Panc1 (cell line): Measurements from ENCODE around the gene LITAF. TPM values are rescaled to one million over a fixed set of nuclear protein-coding genes. Genes with fewer than 3 reads are reported as not detected.

ENCODE experiments used
- ATAC-seq: fragments of 200-7000 bp; cut with Tn5 transposase; 2 replicates; pipeline ENCODE4 v1.9.1; 2020; ENCODE audit warnings: mild to moderate bottlenecking, moderate library complexity
- BruUV-seq: library from RNA; stranded (reverse); fragments of 400-500 nt; replicated peaks from 2 replicates; lab custom pipeline; 2021; lab: Mats Ljungman, UMichigan
- CTCF ChIA-PET: fragments of 300-600 bp; sonication (Branson Sonifier 250); formaldehyde crosslinking; loops from one replicate; lab custom pipeline; 2022; ENCODE audit warnings: antibody characterized with exemption; lab: Charles Lee
- POLR2A ChIA-PET: fragments of 300-600 bp; sonication (Branson Sonifier 250); formaldehyde crosslinking; loops from one replicate; lab custom pipeline; 2022; ENCODE audit warnings: antibody characterized with exemption; lab: Charles Lee
- DNase-seq: peaks from one replicate; pipeline ENCODE4 v3.0.0-alpha.2; 2010; ENCODE audit warnings: low read depth, low spot score
- H3K27ac ChIP-seq: 2 replicates; pipeline ENCODE4 v1.5.1; 2011; ENCODE audit warnings: mild to moderate bottlenecking, low read length, inconsistent platforms
- H3K27me3 ChIP-seq: fragments of 200-500 bp; sonication (Bioruptor generic); 2 replicates; pipeline ENCODE4 v1.6.0; 2014; ENCODE audit warnings: low read length, inconsistent platforms; ENCODE audit not compliant: control insufficient read depth, insufficient read depth
- H3K36me3 ChIP-seq: fragments of 200-500 bp; sonication (Bioruptor generic); 2 replicates; pipeline ENCODE4 v1.5.1; 2014; ENCODE audit warnings: inconsistent platforms, mild to moderate bottlenecking, low read length, moderate library complexity; ENCODE audit not compliant: control insufficient read depth, insufficient read depth
- H3K4me1 ChIP-seq: 2 replicates; pipeline ENCODE4 v1.5.1; 2011; ENCODE audit warnings: inconsistent platforms, mild to moderate bottlenecking, low read length, moderate library complexity; ENCODE audit not compliant: control insufficient read depth, insufficient read depth
- H3K4me3 ChIP-seq, 2 experiments: 2 replicates each; pipeline ENCODE4 v1.5.1; 2011 to 2012; ENCODE audit warnings: low read depth in 2 of 2, low read length in 2 of 2, mild to moderate bottlenecking in 2 of 2, inconsistent platforms in 1 of 2, moderate library complexity in 1 of 2
- H3K9me3 ChIP-seq: fragments of 200-500 bp; sonication (Bioruptor generic); 2 replicates; pipeline ENCODE4 v1.5.1; 2014; ENCODE audit warnings: low read depth, mild to moderate bottlenecking, inconsistent platforms, low read length, moderate library complexity; ENCODE audit not compliant: control insufficient read depth, insufficient read depth
- CTCF ChIP-seq: fragments of 450-650 bp; IDR thresholded peaks from 2 replicates; pipeline ENCODE4 v1.5.1; 2017; ENCODE audit warnings: mild to moderate bottlenecking
- POLR2AphosphoS5 ChIP-seq: IDR thresholded peaks from 2 replicates; pipeline ENCODE4 v1.6.1; 2012; ENCODE audit warnings: mild to moderate bottlenecking, low read depth, low read length, moderate library complexity
- REST ChIP-seq, 2 experiments: IDR thresholded peaks; 2 replicates each; pipeline ENCODE4 v1.6.1; 2011 to 2012; ENCODE audit warnings: low read depth in 2 of 2, control low read depth in 1 of 2, low read length in 1 of 2, mild to moderate bottlenecking in 1 of 2, moderate library complexity in 1 of 2; ENCODE audit not compliant: insufficient read depth in 1 of 2
- SIN3A ChIP-seq: IDR thresholded peaks from 2 replicates; pipeline ENCODE4 v1.6.1; 2012; ENCODE audit warnings: low read depth, mild to moderate bottlenecking, low read length, moderate library complexity, borderline replicate concordance; ENCODE audit not compliant: insufficient read depth
- TCF7L2 ChIP-seq: IDR thresholded peaks from 2 replicates; pipeline ENCODE4 v1.6.1; 2011; ENCODE audit warnings: mild to moderate bottlenecking, low read depth, low read length, inconsistent platforms
- in situ Hi-C: cut with HindIII; loops from 2 replicates; pipeline ENCODE4 v1.10.0; 2016; ENCODE audit warnings: low sequenced_read_pairs, low pct_unique_long_range_greater_than_20kb
- intact Hi-C: fragments of 100-400 bp; cut with micrococcal nuclease; formaldehyde crosslinking; loops from one replicate; pipeline ENCODE4 v1.10.0; 2022; ENCODE audit not compliant: unreplicated experiment
- total RNA-seq: library from RNA; stranded (reverse); gene quantifications from one replicate; pipeline ENCODE4 v1.2.1, GENCODE V29; 2021; ENCODE audit not compliant: unreplicated experiment

LITAF gene
- total RNA-seq, 1 experiment from 2014 or later = 85.2 TPM

- ATAC-seq (no peak), DNase-seq (no peak)
- CTCF ChIA-PET = no interaction called here
- Histone ChIP-seq H3K4me3 (no peak overlapping the region), H3K9me3 (no peaks in the 10 kb centered on the region), H3K36me3 (no peaks in the 10 kb centered on the region), H3K27ac (no peak overlapping the region), H3K4me1 (no peaks in the 10 kb centered on the region), H3K27me3 (no peaks in the 10 kb centered on the region)
- POLR2A ChIA-PET = no interaction called here
- no TSS peak for BruUV-seq
- in situ Hi-C loops (no loop called here), intact Hi-C loops (no loop called here)
- no peak for TF ChIP-seq REST (IDR thresholded peaks at IDR 0.05; ENCODE audit: insufficient read depth in 1 of 2, low read depth in 2 of 2, low read length in 1 of 2)
- no peak for TF ChIP-seq POLR2AphosphoS5
- TF ChIP-seq CTCF = no peak
- no peak for TF ChIP-seq SIN3A
- no peak for TF ChIP-seq TCF7L2
These were observed 74.9 kb downstream of the LITAF start for GRCh38 chr16:11511801-11512200.

- H3K9me3 ChIP-seq = no peaks in the 10 kb centered on the region
These were observed 75.4 kb downstream of the LITAF start for GRCh38 chr16:11511328-11511727.

More at GRCh38 chr16:11511328-11511727, 75.4 kb downstream of the LITAF start:
- in situ Hi-C loops = no loop called here
- DNase-seq (no peak), ATAC-seq (no peak)
- Histone ChIP-seq H3K36me3 (no peaks in the 10 kb centered on the region), H3K27me3 (no peaks in the 10 kb centered on the region), H3K4me1 (no peaks in the 10 kb centered on the region), H3K27ac (no peak overlapping the region), H3K4me3 (no peak overlapping the region)
- CTCF ChIA-PET = no interaction called here
- TF ChIP-seq POLR2AphosphoS5 = no peak
- TF ChIP-seq REST (IDR thresholded peaks at IDR 0.05; ENCODE audit: insufficient read depth in 1 of 2, low read depth in 2 of 2, low read length in 1 of 2) = no peak
- no peak for TF ChIP-seq SIN3A
- TF ChIP-seq TCF7L2 = no peak
- no peak for TF ChIP-seq CTCF
- intact Hi-C loops = no loop called here
- POLR2A ChIA-PET = no interaction called here
- BruUV-seq = no TSS peak
